HCT116 (cell line): ENCODE results near the gene EXOC4.

Experiments
- CTCF ChIP-seq, 3 experiments: fragments of 200-600 bp in 1 of 3; sonication (generic) in 1 of 3; IDR thresholded peaks in 2 of 3; conservative IDR thresholded peaks in 1 of 3; 2 replicates each; pipeline ENCODE4 v1.5.1; 2012 to 2017; ENCODE audit warnings: low read depth in 2 of 3, low read length in 2 of 3, antibody characterized with exemption in 1 of 3, borderline replicate concordance in 1 of 3, control low read depth in 1 of 3, mild to moderate bottlenecking in 1 of 3, mixed read lengths in 1 of 3, mixed run types in 1 of 3, moderate library complexity in 1 of 3; ENCODE audit not compliant: insufficient read depth in 1 of 3
- EZH2 ChIP-seq: fragments of 200-600 bp; sonication (generic); IDR thresholded peaks from 2 replicates; pipeline ENCODE4 v1.6.1; 2017; ENCODE audit warnings: antibody characterized with exemption, mixed run types
- POLR2A ChIP-seq: IDR thresholded peaks from 2 replicates; pipeline ENCODE4 v1.7.0; 2011; ENCODE audit warnings: borderline replicate concordance; ENCODE audit not compliant: insufficient read depth, insufficient read length; ENCODE audit errors: extremely low read depth
- POLR2AphosphoS5 ChIP-seq: IDR thresholded peaks from 2 replicates; pipeline ENCODE4 v1.6.1; 2011; ENCODE audit warnings: mild to moderate bottlenecking, low read depth, low read length, moderate library complexity
- RAD21 ChIP-seq: IDR thresholded peaks from 2 replicates; pipeline ENCODE4 v1.6.1; 2012; ENCODE audit warnings: low read depth, mild to moderate bottlenecking
- SIN3A ChIP-seq: IDR thresholded peaks from 2 replicates; pipeline ENCODE4 v1.6.1; 2012; ENCODE audit warnings: low read depth
- SP1 ChIP-seq: IDR thresholded peaks from 2 replicates; pipeline ENCODE4 v1.6.1; 2012; ENCODE audit warnings: low read depth
- YY1 ChIP-seq: IDR thresholded peaks from 2 replicates; pipeline ENCODE4 v1.6.1; 2011; ENCODE audit warnings: low read length, low read depth, moderate library complexity, mild to moderate bottlenecking; ENCODE audit not compliant: insufficient replicate concordance; ENCODE audit errors: extremely low read depth
- TF ChIP-seq, protein P1 (sequence below): IDR thresholded peaks from 2 replicates; pipeline ENCODE4 v1.6.1; 2012; ENCODE audit warnings: low read depth
- TF ChIP-seq, protein P2 (sequence below): IDR thresholded peaks from 2 replicates; pipeline ENCODE4 v1.6.1; 2012

GRCh38 chr7:133255486-133255885 lies 2.6 kb downstream of the EXOC4 start:
- no peak for TF ChIP-seq SP1
- no peak for TF ChIP-seq POLR2A
- no peak for TF ChIP-seq POLR2AphosphoS5
- TF ChIP-seq CTCF (IDR thresholded peaks at IDR 0.05 in 2 of 3, conservative IDR thresholded peaks at IDR 0.05 in 1 of 3; ENCODE audit: borderline replicate concordance in 1 of 3, insufficient read depth in 1 of 3, low read depth in 2 of 3, low read length in 2 of 3) = no peak
- no peak for TF ChIP-seq SIN3A
- no peak for TF ChIP-seq YY1
- no peak for TF ChIP-seq EZH2
- TF ChIP-seq, protein P1, sequence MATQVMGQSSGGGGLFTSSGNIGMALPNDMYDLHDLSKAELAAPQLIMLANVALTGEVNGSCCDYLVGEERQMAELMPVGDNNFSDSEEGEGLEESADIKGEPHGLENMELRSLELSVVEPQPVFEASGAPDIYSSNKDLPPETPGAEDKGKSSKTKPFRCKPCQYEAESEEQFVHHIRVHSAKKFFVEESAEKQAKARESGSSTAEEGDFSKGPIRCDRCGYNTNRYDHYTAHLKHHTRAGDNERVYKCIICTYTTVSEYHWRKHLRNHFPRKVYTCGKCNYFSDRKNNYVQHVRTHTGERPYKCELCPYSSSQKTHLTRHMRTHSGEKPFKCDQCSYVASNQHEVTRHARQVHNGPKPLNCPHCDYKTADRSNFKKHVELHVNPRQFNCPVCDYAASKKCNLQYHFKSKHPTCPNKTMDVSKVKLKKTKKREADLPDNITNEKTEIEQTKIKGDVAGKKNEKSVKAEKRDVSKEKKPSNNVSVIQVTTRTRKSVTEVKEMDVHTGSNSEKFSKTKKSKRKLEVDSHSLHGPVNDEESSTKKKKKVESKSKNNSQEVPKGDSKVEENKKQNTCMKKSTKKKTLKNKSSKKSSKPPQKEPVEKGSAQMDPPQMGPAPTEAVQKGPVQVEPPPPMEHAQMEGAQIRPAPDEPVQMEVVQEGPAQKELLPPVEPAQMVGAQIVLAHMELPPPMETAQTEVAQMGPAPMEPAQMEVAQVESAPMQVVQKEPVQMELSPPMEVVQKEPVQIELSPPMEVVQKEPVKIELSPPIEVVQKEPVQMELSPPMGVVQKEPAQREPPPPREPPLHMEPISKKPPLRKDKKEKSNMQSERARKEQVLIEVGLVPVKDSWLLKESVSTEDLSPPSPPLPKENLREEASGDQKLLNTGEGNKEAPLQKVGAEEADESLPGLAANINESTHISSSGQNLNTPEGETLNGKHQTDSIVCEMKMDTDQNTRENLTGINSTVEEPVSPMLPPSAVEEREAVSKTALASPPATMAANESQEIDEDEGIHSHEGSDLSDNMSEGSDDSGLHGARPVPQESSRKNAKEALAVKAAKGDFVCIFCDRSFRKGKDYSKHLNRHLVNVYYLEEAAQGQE = no peak
- no peak for TF ChIP-seq RAD21
- TF ChIP-seq, protein P2, sequence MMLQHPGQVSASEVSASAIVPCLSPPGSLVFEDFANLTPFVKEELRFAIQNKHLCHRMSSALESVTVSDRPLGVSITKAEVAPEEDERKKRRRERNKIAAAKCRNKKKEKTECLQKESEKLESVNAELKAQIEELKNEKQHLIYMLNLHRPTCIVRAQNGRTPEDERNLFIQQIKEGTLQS = no peak
